ENCODE results near the gene CTU2.

Gene CTU2

DNA sequence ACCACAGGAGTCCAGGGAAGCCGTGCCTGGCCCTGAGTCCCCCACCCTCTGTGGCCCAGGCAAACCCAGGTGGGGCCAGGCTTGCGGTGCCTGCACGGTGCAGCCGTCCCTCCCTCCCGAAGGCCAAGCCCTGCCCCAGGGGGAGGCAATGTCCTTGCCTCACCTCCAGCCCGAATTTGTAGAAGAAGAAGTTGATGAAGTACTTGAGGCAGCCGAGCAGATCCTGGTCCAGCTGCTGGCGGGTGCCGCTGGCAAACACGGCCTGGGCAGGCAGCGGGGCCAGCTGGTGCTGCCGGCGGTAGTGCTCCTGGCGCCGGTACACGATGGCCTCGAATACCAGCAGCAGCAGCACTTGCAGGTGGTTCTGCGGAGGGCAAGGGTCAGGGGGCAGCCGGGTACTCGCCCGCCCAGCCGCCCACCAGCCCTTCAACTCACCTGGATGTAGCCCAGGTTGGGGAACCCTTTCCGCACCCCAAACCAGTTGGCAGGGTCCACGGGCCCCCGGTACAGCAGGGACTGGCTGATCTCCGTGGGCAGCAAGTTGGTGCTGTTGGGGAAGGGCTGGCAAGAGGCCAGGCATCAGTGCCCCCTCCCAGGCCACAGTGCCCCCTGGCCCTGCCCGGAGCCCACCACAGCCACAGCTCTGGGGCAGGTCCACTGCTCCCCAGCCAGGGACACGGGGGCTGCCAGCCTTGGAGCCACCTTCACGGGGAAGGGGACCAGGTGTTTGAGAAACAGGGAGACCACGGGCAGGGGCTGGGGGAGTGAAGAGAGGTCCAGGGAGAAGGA lies 26.1 kb downstream of the CTU2 start:
- DNase-seq: no peak

GRCh38 chr16:88732961-88733294 lies 26.6 kb downstream of the CTU2 start:
- DNase-seq: no peak

DNA sequence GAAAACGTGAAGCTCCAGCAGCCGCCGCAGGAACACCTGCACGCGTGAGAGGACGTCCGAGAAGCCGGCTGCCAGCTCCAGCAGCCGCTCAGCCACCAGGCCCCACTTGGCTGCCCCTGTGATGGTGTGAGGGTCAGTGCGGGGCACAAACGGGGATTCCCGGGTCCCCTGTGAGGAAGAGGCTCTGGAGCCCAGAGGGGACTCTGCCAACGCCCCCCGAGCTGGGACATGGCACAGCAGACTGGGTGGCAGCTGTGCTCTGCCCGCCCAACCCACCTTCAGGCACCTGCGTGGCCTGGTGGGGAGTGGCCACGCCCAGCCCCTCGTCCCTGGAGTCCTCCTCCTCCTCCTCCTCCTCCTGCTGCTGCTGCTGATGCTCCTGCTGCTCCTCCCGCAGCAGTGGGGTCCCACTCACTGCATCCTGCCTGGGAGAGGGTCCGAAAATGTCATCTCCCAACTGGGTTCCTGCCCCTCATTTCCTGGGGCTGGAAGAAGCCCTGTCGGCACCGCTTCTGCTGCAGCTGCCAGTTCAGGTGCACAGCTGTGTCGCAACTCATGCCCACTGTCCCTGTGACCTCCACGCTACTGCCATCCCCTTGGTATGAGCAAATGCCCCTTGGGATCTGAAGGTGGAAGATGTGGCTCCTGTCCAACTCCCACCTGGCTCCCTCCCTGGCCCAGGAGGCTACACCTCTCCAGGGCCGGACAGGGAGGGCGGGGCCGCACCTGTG lies 27.5 kb downstream of the CTU2 start:
- no peak for DNase-seq

- DNase-seq: no peak
Measured at GRCh38 chr16:88734361-88734728, 28.0 kb downstream of the CTU2 start.

GRCh38 chr16:88735121-88735520 lies 28.8 kb downstream of the CTU2 start:
- no peak for DNase-seq

DNA sequence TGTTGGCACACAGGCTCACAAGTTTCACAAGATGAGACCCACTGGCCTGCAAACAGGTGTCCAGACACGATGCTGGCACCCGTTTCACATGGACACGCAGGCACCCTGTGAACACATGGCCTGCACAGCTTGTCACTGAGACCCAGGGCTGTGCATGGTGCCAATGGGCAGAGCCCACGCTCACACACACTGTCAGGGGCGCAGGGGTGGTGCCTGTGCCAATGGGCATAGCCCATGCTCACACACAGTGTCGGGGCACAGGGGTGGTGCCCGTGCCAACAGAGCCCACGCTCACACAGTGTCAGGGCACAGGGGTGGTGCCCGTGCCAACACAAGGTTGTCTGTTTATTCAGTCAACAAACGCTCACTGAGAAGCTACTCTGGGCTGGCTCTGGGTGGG lies 29.3 kb downstream of the CTU2 start:
- DNase-seq: no peak

- no peak for DNase-seq
Measured at GRCh38 chr16:88736088-88736487, 29.8 kb downstream of the CTU2 start.

- no peak for DNase-seq
Measured at GRCh38 chr16:88736496-88736895, 30.2 kb downstream of the CTU2 start.

- peak; percentile 84 for DNase-seq
Measured at GRCh38 chr16:88737298-88738150, 31.2 kb downstream of the CTU2 start.

- DNase-seq: no peak
Measured at GRCh38 chr16:88738151-88739084, 32.1 kb downstream of the CTU2 start.

GRCh38 chr16:88739139-88739976 lies 33.1 kb downstream of the CTU2 start:
- no peak for DNase-seq

- DNase-seq: no peak
Measured at GRCh38 chr16:88739977-88740726, 33.8 kb downstream of the CTU2 start.

GRCh38 chr16:88740727-88741055 lies 34.4 kb downstream of the CTU2 start:
- DNase-seq: no peak

DNA sequence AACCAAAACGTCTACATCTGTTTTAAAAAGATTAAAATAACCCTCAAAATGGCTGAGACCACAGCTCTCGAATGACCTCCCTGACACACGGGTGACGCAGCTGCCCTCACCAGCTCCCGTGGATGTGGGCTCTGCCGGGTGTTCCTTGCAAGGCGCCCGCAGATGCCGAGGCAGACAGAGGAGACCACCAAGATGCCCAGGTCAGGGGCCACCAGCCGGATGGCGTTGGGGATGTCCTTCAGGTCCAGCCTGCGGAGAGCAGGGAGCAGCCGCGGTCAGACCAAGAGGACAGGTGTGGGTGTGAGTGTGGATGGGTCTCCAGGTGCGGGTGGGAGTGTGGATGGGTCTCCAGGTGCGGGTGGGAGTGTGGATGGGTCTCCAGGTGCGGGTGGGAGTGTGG lies 35.1 kb downstream of the CTU2 start:
- no peak for DNase-seq

DNA sequence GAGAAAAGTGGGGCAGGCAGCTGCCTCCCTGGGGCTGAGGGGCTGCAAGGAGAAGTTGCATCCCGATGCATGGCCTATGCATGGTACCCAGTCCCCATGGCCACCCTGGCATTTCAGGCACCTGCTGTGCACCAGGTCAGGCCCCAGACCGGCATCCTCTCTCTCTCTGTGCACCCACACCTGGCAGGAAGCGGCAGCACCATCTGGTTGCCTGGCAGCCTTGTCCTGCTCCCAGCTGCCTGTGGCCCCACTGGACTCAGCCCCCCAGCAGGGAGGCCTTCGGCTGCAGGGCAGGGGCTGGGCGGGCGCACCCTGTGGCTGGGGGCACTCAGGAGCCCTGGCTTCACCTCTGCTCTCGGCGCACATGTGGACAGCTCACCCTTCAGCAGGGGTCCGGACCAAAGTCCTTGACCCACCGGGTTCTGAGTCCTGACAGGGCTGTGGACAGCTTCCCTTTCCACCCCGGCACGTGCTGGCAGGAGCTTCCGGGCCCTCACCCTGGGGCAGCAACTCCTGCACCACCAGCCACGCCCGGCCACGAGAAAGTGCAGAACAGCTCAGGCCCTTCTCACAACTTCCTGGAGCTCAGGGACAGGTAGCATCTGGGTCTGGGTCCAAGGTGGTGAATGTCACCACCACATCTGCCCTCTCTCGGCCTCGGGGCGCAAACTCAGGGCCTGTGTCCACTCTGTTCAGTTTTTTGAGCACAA lies 36.7 kb downstream of the CTU2 start:
- DNase-seq: no peak

- peak; percentile 64 for DNase-seq
Measured at GRCh38 chr16:88743693-88744576, 37.6 kb downstream of the CTU2 start.

DNA sequence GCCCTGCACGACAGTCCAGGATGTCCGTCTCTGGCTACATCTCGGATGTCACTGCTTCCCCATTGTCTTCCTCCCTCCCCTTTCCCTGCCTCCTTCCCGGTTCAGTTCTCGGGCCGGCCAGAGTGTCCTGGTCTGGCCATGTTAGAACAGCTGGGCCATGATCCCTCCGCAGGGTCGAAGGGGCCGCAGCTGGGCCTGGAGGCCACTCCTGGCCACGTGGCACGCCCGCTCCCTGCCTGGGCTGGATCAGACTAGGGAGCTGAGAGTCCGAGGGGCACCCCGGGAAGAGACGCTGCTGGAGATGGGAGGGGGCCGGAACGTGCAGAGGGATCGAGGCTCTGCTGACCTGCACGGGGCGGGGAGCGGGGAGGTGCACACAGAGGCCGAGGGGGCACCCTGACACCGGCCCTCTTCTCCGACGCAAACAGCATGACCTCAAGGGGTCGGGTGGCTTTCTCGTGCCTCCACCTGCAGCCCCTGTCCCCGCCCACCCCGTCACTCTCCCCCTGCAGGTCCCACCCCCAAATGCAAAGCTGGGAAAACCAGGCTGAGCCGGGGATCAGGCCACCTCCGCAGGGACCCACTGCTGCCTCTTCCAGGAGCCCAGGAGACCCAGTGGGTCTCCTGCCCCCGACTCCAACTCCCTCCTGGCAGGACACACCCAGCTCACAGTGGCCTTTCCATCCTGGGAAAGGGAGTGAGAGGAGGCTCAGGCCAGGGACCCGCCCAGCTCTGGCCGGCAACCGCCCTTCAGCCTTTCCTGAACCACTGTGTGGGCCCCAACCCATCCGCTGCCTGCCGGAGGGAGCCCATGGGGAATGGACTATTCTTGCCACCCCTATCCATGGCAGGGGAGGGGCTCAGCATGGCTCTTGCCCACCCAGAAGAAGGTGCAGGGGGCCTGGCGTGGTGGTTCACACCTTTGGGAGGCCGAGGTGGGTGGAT lies 38.5 kb downstream of the CTU2 start:
- DNase-seq: no peak

DNA sequence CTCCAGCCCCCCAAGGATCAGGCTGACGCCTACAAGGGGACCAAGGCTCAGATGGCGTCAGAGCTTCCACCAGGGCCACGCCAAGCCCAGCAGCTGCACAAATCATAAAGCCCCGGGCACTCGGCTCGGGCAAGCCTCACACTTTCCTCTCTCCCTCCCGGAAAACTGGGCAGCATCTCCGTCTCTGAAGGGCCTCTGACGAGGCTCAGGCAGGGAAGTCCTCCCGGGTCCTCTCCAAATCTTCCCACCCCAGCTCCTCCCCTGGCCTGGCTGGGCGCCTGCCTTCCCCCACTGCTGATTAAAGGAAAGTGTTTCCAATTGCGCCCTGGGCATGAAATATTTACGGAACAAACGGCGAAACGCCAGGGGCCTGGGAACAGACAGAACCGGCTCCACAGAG lies 40.2 kb downstream of the CTU2 start:
- no peak for DNase-seq

Data from CD4-positive, alpha-beta T cell treated with Interferon gamma for 1 hour (primary cell).